GM19193 (cell line): ENCODE data around the gene LENEP.

Experiments used
- POLR2A ChIP-seq: IDR thresholded peaks from 4 replicates; pipeline ENCODE4 v1.6.1; 2011; ENCODE audit not compliant: insufficient read depth, insufficient read length; ENCODE audit errors: extremely low read depth

LENEP gene

GRCh38 chr1:155007251-155007828, 14.0 kb downstream of the LENEP start:
- TF ChIP-seq POLR2A, result no peak

GRCh38 chr1:155008015-155008941, 14.9 kb downstream of the LENEP start:
- no peak for TF ChIP-seq POLR2A

GRCh38 chr1:155009221-155009711, 15.9 kb downstream of the LENEP start:
- no peak for TF ChIP-seq POLR2A

GRCh38 chr1:155009742-155010141, 16.4 kb downstream of the LENEP start:
- TF ChIP-seq POLR2A, result no peak

GRCh38 chr1:155010211-155010918, 17.0 kb downstream of the LENEP start:
- no peak for TF ChIP-seq POLR2A

GRCh38 chr1:155011004-155011416, 17.6 kb downstream of the LENEP start:
- no peak for TF ChIP-seq POLR2A

GRCh38 chr1:155011437-155012025, 18.1 kb downstream of the LENEP start:
- no peak for TF ChIP-seq POLR2A

GRCh38 chr1:155012026-155012546, 18.7 kb downstream of the LENEP start:
- TF ChIP-seq POLR2A, result no peak

- TF ChIP-seq POLR2A, result no peak
Observed at GRCh38 chr1:155012776-155013602, 19.6 kb downstream of the LENEP start.

- no peak for TF ChIP-seq POLR2A
Observed at GRCh38 chr1:155013632-155014031, 20.2 kb downstream of the LENEP start.

- no peak for TF ChIP-seq POLR2A
Observed at GRCh38 chr1:155014709-155015508, 21.5 kb downstream of the LENEP start.

- no peak for TF ChIP-seq POLR2A
Observed at GRCh38 chr1:155015527-155016230, 22.3 kb downstream of the LENEP start.
